NCI-H1092 (cell line): ENCODE results near the gene NKX6-1.

Experiments
- DNase-seq: peaks from one replicate; lab custom pipeline; 2025; lab: John Stamatoyannopoulos, UW

NKX6-1 gene

GRCh38 chr4:84498203-84498934, 723 bp downstream of the NKX6-1 start:
- peak; percentile 4 for DNase-seq

- no peak for DNase-seq
These were observed 1.4 kb downstream of the NKX6-1 start for GRCh38 chr4:84497504-84498202.

- DNase-seq, result no peak
These were observed 2.2 kb downstream of the NKX6-1 start for GRCh38 chr4:84496706-84497503.

- no peak for DNase-seq
These were observed 2.8 kb downstream of the NKX6-1 start for GRCh38 chr4:84496331-84496705.

- no peak for DNase-seq
These were observed 3.3 kb downstream of the NKX6-1 start for GRCh38 chr4:84495794-84496261.

- no peak for DNase-seq
These were observed 3.8 kb downstream of the NKX6-1 start for GRCh38 chr4:84495118-84495793.

GRCh38 chr4:84494531-84494930, 4.6 kb downstream of the NKX6-1 start:
- DNase-seq, result no peak

- no peak for DNase-seq
These were observed 5.0 kb downstream of the NKX6-1 start for GRCh38 chr4:84494076-84494475.

GRCh38 chr4:84493092-84493850, 5.8 kb downstream of the NKX6-1 start:
- DNase-seq, result no peak

- no peak for DNase-seq
These were observed 6.4 kb downstream of the NKX6-1 start for GRCh38 chr4:84492737-84493091.

- no peak for DNase-seq
These were observed 6.8 kb downstream of the NKX6-1 start for GRCh38 chr4:84492290-84492689.

GRCh38 chr4:84491481-84491880, 7.6 kb downstream of the NKX6-1 start:
- DNase-seq, result no peak

- no peak for DNase-seq
These were observed 8.4 kb downstream of the NKX6-1 start for GRCh38 chr4:84490663-84491062.

- DNase-seq, result no peak
These were observed 14.9 kb downstream of the NKX6-1 start for GRCh38 chr4:84484236-84484635.

- no peak for DNase-seq
These were observed 15.4 kb downstream of the NKX6-1 start for GRCh38 chr4:84483688-84484087.

GRCh38 chr4:84482564-84483563, 16.2 kb downstream of the NKX6-1 start:
- DNase-seq, result no peak

- no peak for DNase-seq
These were observed 17.2 kb downstream of the NKX6-1 start for GRCh38 chr4:84481860-84482245.

- no peak for DNase-seq
These were observed 17.8 kb downstream of the NKX6-1 start for GRCh38 chr4:84481077-84481859.

GRCh38 chr4:84480082-84480481, 19.0 kb downstream of the NKX6-1 start:
- DNase-seq, result no peak
